NCI-H2171 treated with DMSO at 0.1 percent for 48 hours (cell line): ENCODE results near the gene ATP5F1D.

Experiments used
- DNase-seq: peaks from one replicate; lab custom pipeline; 2025; lab: John Stamatoyannopoulos, UW

ATP5F1D gene

DNA sequence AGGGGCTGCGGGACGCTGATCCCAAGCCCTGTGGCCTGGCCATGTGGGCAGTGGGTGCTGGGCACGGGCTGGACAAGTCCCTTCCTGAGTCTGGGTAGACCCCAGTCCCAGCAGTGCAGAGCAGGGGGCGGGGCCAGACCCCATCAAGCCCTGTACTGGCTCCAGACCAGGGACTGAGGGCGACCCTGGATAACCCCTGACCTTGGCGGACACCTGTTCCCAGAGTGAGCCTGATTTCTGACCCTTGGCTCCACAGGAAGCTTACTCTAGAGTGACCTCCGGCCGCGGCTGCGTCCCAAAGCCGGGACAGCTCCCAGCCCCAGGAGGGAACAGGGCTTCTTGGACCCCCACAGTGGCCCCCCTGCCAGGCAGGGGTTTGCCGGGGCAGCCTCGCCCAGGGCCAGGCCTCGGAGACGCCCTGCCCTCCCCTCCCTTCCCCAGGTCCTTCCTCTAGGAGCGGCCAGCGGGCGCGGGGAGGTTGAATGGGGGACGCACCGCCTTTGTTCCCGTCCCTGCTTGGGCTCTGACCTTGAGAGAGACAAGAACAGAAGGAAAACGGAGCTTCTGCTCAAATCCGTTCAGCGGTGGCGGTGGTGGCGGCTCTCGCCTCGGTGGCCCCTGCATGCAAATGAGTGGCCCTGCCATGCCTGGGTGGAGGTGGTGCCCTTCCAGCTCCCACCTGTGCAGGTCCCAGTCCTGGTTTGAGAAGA is 41.8 kb downstream of the ATP5F1D start:
- DNase-seq, result no peak

DNA sequence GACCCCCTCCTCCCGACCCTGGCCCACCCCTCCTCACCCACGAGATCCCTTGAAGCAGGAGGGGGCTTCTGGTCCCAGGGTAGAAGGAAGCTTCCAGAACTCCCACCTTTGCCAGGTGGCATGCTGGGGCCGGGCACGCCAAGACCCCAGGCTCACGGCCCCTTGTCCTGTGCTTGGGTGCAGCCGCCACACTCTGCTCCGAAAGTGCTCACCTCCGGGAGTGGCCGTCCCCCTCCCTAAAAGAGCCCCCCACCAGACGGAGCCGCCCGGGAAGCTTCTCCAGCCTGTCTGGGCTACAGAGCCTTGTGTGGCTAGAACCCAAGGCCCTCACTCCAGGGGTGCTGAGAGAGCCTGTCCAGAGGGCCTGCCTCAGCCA is 42.4 kb downstream of the ATP5F1D start:
- no peak for DNase-seq

DNA sequence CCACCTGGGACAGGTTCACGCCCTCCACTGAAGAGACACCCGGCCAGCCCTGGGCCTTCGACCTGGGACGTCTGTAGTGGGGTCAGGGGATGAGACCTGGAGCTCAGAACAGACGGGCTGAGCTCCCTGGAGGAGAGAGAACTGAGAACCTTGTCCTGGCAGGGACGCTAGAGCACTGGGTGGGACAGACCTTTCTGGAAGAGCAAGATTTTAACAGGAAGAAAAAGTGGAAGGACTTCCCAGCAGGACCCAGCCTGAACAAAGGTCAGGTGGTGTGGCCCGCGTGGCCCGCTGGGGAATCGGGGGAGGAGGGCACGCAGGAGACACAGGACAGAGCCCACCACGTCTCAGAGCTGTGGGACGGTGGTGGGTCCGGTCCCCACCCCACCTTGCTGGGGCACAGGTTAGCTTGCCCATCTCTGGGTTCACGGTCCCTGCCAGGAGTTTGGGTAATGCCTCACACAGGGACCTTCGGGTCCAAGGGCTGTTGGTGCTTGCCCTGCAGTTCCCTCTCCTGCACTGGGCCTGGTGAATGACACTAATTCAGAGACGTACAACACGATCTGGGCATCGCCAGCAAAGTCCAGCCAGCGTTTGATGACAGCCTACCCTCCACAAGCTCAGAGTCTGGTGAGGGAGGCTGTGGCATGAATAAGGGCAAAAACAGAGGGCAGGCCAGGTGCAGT is 42.9 kb downstream of the ATP5F1D start:
- no peak for DNase-seq

DNA sequence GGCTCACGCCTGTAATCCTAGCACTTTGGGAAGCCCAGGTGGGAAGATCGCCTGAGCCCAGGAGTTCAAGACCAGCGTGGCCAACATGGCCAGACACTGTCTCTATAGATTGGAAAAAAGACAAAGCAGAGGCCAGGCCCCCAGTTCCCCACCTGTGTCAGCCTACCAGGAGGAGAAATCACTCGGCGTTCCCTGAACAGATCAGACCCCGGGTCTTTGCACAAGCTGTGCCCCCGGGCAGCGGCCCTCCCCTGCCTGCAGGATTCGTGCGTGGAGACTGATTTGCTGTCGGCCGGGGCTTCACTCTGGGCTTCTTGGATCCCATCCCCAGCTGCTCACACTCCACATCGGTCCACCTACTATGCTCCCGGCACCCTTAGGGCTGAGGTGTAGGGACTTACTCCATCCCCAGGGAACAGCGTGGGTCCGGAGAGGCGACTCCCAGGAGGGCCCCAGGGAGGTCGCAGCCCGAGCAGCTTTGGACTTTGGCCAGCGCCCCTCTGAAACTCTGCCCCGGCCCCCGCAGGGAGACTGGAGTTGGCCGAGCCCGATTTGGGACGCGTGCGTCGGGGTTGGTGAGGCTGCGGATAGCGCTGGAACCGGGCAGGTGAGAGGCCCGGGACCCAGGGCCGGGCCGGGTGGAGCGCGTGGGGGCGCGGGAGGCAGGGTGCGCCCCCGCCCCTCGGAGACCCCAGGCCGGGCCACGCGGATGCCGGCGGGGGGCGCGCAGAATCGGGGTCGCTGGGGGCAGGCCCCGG is 43.6 kb downstream of the ATP5F1D start:
- no peak for DNase-seq

DNA sequence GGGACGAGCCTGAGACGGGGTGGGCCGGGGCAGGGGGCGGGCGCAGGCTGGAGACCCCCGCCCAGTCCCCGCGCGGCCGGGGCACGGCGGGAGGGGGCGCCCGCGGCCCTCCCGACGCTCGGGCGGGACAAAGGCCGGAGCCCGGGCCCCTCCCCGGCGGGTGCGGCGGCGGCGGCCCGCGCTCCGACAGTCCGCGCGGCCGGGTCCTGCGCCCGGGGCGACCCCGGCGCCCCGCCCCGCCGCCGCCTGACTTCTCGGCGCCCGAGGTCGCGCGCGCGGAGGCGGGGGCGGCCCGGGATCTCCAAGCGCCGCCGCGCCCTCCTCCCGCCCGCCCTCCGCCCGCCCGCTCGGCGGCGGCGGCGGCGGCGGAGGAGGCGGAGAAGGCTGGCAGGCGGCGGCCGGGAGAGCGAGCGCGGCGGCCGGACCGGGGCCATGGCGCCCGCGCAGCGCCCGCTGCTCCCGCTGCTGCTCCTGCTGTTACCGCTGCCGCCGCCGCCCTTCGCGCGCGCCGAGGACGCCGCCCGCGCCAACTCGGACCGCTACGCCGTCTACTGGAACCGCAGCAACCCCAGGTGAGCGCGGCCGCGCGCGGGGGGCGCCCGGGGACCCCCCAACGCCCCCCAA is 44.3 kb downstream of the ATP5F1D start, which contains the start of gene EFNA2:
Gene EFNA2 (plus strand): TSS at position 137 of the 624 bp plus-strand sequence. CDS start 296 bp downstream, at position 433.
- DNase-seq, result no peak

DNA sequence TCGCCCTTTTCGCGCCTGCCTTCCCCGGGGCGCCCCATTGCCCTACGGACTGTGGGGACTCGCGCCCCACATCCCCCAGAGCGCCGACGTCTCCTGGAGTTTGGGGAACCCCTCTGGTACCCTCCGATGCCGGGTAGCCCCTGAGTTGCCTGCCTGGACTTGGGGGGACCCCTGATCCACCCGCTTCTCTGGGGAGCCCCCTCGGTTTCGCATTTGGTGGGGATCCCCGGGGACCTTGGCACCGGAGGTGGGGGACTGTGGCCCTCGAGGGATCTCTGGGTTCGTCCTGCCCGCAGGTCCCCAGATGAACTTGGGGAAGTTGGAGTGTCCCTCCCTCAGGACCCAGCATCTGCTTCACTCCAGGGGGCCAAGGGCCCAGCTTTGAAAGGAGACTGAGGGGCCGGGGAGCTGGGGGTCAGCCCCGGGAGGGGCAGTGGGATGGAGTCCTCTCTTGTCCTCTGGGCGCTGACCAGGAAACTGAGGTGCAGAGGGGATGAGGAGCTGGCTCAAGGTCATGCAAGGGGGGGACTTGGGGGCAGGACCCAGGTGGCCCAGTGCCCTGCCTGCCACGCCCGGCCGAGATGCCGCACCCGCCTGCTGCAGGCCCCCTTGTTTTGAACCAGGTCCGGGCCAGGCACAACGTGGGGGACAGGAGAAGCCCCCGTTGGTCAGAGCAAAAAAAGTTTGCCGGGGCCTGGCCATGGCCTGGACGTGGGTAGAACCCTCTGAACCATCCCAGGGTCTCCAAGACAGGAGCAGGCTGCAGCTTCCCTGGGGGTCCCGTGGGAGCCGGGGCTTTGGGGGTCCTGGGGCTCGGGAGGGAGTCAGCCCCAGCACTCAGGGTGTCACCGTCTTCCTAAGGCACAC is 45.2 kb downstream of the ATP5F1D start:
- no peak for DNase-seq

DNA sequence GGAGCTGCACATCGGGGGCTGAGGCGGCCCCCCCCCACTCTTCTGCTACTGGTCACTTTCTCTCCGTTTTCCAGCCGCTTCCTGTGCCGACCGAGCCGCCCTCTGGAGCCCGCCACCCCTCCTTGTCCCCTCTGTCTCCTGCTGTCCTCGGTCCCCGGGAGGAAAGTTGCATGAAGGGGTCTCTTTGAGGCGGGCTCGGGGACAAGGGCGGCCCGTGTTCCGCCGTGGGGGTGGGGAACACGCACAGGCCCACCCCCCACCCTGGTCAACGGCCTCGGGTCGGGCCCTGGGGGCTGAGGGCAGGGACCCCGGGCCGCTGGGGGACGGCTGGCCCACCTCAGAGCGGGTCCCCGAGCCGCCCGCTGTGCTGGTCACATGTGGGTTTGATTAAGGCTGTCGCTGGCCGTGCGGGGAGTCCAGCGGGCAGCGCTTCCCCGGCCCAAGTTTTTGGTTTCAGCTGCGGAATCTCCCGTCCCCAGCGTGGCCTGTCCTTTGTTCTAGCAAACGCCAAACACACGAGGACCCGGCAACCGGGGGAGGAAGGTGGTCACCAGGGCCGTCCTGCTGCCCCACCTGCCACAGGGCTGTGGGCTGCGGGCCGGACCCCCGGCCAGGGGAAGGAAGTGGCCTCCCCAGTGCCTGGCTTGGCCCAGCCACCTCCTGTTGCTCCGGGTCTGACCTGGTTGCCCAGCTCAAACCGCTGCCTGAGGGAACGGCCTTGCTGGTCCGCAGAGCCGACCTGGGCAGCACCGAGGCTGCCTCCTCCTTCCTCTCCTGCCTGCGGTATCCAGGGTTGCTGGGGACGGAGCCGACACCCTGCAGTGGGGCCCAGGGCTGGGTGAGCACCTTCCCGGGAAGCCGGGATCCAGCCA is 46.0 kb downstream of the ATP5F1D start:
- DNase-seq, result no peak

DNA sequence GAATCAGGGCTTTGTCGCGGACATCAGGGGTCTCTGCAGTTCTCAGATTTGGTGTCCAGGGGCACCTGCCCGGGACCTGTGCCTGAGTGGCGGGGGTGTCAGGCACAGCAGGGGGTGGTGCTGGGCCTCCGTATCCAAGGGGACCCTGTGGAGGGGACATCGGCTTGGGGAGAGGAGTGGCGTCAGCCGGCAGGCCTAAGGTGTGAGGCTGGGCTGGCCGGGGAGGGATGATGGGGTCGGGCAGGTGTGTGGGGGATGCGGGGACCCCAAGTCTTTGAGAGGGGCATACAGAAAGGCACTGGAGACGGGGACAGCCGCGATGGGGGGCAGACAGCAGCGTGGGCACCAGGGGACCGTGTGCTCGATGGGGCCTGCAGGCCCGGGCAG is 46.7 kb downstream of the ATP5F1D start:
- no peak for DNase-seq

DNA sequence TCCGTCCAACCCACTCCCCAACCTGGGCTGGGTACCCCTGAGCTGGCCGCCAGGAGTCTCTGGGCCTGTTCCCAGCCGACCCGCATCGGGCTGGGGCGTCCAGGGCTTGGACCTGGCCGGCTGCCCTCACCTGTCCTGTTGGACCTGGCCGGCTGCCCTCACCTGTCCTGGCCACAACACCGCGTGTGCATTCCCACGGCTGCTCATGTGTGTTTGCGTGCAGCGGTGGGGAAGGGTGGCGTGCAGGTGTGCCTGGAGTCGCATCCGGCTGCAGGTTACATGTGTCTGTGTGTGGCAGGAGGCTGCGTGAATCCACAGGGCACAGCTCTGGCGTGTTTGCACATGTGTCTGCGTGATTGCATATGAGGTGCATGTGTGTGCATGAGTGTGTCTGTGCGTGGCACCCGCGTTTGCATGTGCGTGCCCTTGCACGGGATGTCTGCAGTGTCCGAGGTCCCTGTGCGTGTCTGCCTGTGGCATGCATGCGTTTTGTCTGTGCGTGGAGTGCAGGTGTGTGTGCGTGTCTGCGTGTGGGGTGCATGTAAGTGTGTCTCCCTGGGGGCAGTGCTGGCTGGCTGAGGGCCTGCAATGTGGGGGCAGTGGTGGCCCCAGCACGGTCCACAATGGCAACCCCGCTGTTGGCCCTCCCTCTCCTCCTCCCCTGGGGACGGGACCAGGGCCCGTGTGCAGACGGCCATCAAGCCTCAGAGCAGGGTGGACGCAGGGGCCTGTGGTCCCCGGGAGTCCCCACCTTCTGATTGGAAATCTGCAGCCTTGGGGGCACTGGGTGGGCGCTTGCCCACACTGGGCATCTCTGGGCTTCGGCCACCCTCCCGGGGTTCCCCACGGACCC is 47.5 kb downstream of the ATP5F1D start:
- no peak for DNase-seq

DNA sequence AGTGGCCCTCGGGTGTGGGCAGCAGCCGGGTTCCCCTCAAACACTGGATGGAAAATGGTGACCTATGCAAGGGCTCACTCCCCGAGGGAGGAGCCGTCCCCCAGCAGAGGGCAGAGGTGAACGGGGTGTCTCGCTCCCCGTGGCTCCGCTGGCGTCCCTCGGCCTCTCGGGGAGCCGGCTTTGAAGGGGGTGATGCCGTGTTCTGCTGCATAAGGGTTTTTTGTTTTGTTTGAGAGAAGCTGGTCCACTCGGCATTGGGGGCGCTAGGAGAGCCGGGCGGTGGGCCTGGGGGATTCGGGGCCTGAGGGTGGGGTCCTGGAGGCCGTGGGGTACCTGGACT is 48.1 kb downstream of the ATP5F1D start:
- no peak for DNase-seq

DNA sequence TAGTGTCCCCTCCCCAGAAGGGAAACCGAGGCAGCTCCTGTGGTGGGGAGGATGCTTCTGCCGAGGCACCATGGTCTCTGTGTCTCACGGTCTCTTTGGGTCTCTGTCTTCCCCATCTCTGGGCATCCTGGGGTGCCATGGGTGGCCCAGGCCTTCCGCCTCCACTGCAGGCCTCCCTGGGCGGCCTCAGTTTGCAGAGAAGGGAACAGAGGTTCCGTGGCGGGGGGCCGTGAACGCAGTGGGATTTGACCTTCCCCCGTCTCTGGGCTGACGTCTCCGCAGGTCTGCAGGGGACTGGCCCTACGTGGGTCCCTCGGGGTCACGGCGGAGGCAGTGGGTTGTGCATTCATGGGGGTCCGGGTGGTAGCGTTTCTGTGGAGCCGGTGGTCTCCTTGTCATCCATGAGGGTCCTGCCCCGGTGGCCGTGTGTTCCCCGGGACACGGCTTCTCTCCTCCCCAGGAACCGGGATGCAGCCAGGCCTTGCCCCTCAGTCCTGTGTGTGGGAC is 48.7 kb downstream of the ATP5F1D start:
- DNase-seq, result no peak

DNA sequence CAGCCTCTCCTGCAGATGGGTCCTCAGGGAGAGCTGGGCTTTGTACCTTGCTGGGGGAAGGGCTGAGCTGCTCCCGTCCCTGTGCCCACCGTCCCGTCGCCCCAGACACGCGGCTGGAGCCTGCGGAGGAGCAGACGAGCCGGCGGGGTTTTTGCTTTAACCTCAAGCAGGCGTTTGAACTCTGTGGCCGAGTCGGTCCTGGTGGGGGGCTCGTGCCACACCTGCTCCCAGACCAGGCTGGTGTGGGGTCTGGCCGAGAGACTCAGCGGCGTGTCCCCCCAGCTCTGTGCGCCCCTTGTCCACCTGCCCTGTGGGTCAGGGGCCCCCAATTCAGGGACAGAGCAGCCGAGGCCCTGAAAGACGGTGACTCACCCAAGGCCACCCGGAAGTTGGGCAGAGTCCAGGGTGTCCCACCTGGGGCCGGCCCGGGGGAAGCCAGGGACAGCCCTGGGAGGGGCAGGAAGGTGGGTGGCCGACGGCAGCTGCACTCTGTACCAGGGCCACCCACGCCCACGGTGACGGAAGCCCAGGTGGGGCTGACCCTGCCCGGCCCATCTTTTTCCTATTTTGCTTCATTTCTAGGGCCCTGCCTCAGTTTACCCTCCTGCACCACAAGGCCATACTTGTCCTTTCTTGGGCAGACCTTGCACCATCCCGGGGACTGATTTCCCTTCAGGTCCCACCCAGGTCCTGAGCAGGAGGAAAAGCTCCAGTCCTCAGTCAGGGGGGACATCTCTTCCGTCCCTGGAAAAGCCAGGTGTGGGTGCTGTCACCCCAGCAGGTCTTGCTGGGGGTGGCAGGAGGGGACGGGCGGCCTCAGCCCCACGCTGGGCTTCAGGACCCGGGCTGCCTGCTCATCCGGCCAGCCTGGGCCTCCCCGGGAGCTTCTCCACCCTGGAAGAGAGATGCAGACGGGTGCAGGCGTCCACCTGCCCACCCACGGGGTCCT is 49.4 kb downstream of the ATP5F1D start:
- no peak for DNase-seq

DNA sequence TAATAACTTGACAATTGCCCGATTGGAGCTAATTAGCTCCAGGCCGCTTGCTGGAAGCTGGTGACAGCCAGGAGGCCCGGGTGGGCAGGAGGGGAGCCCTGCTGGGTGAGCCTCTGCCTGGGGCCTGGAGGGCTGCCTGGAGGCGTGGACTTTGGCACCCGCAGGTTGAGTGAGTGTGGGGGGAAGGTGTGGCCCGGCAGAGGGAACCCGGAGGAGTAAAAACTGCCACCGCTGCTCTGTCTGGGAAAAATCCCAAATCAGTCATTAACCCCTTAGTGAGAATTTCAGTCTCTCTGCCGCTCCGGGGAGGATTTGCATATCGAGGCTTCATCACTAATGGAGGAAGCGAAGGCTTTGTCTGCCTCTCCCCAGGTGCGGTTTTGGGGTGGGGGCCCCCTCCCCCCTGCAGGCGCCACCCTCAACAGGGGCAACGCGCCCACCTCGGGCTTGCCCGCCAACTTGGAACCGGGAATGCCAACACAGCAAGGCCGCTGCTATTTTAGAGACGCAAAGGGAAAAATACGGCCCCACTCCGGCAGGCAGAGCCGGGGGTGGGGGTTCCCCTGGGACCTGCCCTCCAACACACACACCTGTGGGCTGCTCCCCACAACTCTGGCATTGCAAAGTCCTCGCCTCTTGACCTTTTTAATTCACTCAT is 50.3 kb downstream of the ATP5F1D start:
- no peak for DNase-seq

DNA sequence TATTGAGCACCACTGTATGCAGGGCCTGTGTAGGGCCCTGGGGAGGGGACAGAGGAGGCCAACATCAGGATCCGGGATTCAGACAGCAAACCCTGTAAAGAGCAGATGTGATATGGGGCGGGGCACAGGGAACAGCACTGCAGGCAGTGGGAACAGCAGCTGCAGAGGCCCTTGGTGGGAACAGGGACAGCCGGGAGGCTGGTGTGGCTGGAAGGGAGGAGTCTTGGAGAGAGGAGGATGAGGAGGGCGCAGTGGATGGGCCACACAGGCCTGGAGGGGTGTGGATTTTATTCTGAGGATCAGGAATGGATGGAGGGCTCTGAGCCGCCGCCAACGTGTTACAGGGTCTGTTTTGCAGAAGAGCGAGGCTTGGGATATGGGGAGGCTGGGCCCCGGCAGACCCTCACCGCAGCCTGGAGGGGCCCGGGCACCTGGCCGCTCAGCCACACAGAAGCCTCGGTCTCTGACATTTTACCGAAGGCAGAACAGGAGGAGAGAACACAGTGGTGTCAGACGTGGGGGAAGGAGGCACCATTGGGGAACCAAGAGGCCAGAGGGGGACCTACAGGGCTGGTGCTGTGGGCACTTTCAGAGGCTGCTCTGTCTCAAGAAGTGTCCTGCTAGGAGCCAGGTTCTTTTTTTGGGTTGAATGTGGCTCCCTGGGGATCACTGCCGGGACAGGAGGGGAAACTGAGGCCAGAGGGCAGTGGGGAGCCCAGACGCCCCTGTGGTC is 51.0 kb downstream of the ATP5F1D start:
- no peak for DNase-seq

DNA sequence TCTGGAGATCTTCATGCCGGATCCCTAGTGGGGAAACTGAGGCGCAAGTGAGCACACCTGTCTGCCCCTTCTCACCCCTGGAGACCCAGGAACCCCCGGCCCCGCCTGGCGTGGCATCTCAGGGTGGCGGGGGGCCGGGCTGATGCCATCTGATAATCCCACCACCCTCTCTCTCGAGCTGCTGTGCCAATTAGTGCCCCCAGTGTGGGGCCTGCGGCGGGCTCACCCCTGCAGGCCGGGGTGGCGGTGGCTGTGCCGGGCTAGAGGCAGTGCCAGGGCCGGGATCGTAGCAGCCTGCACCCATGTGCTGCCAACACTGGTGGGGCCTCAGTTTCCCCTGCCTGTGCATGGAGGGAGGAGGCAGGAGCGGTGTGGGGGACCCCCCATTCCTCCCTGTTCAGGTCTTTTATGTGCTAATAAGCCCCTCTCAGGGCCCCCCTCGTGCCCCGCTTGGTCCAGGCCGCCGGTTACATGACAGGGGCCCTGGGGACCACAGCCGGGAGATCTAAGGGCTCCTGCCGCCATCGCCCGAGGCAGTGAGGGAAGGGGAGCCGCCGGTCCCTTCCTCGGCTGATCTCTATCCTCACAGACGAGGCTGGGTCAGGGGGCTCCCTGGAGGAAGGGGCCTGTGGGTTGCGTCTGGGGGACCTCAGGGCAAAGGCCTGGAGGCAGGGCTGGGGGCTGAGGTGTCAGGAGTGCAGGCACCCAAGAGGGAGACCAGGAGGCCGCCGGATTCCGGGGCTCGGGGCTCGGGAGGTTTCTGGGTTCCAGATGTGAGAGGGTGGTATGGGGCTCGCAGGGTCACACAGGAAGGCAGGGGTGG is 52.4 kb downstream of the ATP5F1D start:
- DNase-seq, result no peak
